A549 (cell line): Measurements from ENCODE around the gene NTHL1.

Experiments
- CEBPB ChIP-seq, 2 experiments: fragments of >200 bp in 1 of 2; sonication (Bioruptor Twin) in 1 of 2; formaldehyde crosslinking in 1 of 2; IDR thresholded peaks; 2 replicates each; pipeline ENCODE4 v1.6.1; 2012 to 2016
- CTCF ChIP-seq: fragments of >200 bp; sonication (Bioruptor Twin); formaldehyde crosslinking; IDR thresholded peaks from 3 replicates; pipeline ENCODE4 v1.5.1; 2016
- E2F6 ChIP-seq: IDR thresholded peaks from 2 replicates; pipeline ENCODE4 v1.6.1; 2012; ENCODE audit warnings: low read depth, borderline replicate concordance
- EHMT2 ChIP-seq: fragments of 200-600 bp; sonication (generic); IDR thresholded peaks from 2 replicates; pipeline ENCODE4 v1.6.1; 2016; ENCODE audit warnings: antibody characterized with exemption, low read depth, mild to moderate bottlenecking, moderate library complexity
- EP300 ChIP-seq, 2 experiments: fragments of >200 bp; sonication (Bioruptor Twin); formaldehyde crosslinking; IDR thresholded peaks; 2 replicates in 1 of 2; 3 replicates in 1 of 2; pipeline ENCODE4 v1.6.1; 2016 to 2017
- ESRRA ChIP-seq: fragments of 150-350 bp; IDR thresholded peaks from 2 replicates; pipeline ENCODE4 v1.6.1; 2014; ENCODE audit warnings: mild to moderate bottlenecking, low read length, borderline replicate concordance
- GATA3 ChIP-seq: IDR thresholded peaks from 2 replicates; pipeline ENCODE4 v1.6.1; 2012; ENCODE audit warnings: borderline replicate concordance
- MAZ ChIP-seq: fragments of 150-350 bp; IDR thresholded peaks from 2 replicates; pipeline ENCODE4 v1.6.1; 2014; ENCODE audit warnings: antibody characterized with exemption, low read depth, low read length, borderline replicate concordance
- PBX3 ChIP-seq: IDR thresholded peaks from 2 replicates; pipeline ENCODE4 v1.6.1; 2012
- POLR2A ChIP-seq: IDR thresholded peaks from 2 replicates; pipeline ENCODE4 v1.6.1; 2012; ENCODE audit warnings: mild to moderate bottlenecking, low read length
- POLR2AphosphoS2 ChIP-seq: conservative IDR thresholded peaks from 2 replicates; pipeline ENCODE4 v1.6.1; 2012; ENCODE audit warnings: low read length, improper control_type of control experiment, inconsistent platforms
- RAD21 ChIP-seq, 2 experiments: fragments of >200 bp in 1 of 2; sonication (Bioruptor Twin) in 1 of 2; formaldehyde crosslinking in 1 of 2; IDR thresholded peaks in 1 of 2; conservative IDR thresholded peaks in 1 of 2; 2 replicates in 1 of 2; 3 replicates in 1 of 2; pipeline ENCODE4 v1.6.1; 2012 to 2018; ENCODE audit warnings: inconsistent platforms in 1 of 2
- REST ChIP-seq: fragments of 200-600 bp; sonication (generic); IDR thresholded peaks from 2 replicates; pipeline ENCODE4 v1.6.1; 2016; ENCODE audit warnings: antibody characterized with exemption, mild to moderate bottlenecking, moderate library complexity
- TFCP2L1 ChIP-seq: fragments of 250-450 bp; sonication (Bioruptor Pico); IDR thresholded peaks from 2 replicates; pipeline ENCODE4 v1.5.0; 2021; ENCODE audit warnings: mild to moderate bottlenecking

GRCh38 chr16:2022723-2023091 is 24.9 kb downstream of the NTHL1 start:
- TF ChIP-seq TFCP2L1 (CRISPR knock-in tag): no peak
- TF ChIP-seq CTCF: no peak
- TF ChIP-seq E2F6: no peak
- TF ChIP-seq ESRRA: no peak
- TF ChIP-seq POLR2A: no peak
- no peak for TF ChIP-seq POLR2AphosphoS2
- no peak for TF ChIP-seq CEBPB (IDR thresholded peaks at IDR 0.05)
- no peak for TF ChIP-seq EHMT2
- TF ChIP-seq EP300 (IDR thresholded peaks at IDR 0.05): no peak
- no peak for TF ChIP-seq GATA3
- TF ChIP-seq REST: peak; percentile 70
- no peak for TF ChIP-seq PBX3
- TF ChIP-seq RAD21 (conservative IDR thresholded peaks at IDR 0.05 in 1 of 2, IDR thresholded peaks at IDR 0.05 in 1 of 2): no peak
- TF ChIP-seq MAZ: no peak
